Spleen (tissue), 7 donors: Measurements from ENCODE around the gene NDRG3.

Experiments used
- POLR2A ChIP-seq, 3 donors: fragments of 450-650 bp; IDR thresholded peaks; one replicate each; pipeline ENCODE4 v1.5.1; 2017; ENCODE audit warnings: antibody characterized with exemption in 3 of 3, mild to moderate bottlenecking in 1 of 3
- POLR2AphosphoS5 ChIP-seq, 3 donors: sonication (generic); formaldehyde crosslinking; IDR thresholded peaks; one replicate each; pipeline ENCODE4 v1.5.1; 2017; ENCODE audit warnings: antibody characterized with exemption in 3 of 3
- TF ChIP-seq, protein P1 (sequence below), 11 experiments: fragments of 200-600 bp in 7 of 11; fragments of 450-650 bp in 4 of 11; sonication (generic) in 4 of 11; IDR thresholded peaks in 8 of 11; conservative IDR thresholded peaks in 3 of 11; 1 replicate in 7 of 11; 2 replicates in 4 of 11; pipeline versions ENCODE4 v1.4.0 to v1.8.0; 2016 to 2021; ENCODE audit warnings: antibody characterized with exemption in 11 of 11, inconsistent platforms in 4 of 11, mild to moderate bottlenecking in 1 of 11
- donor health status: DM: no; HTN: no; CAD: no; lungs with moderate emphysema.
- donor health status: DM: no; HTN: no; CAD: no.
- donor health status: DM: no; HTN: no; CAD: no.

DNA sequence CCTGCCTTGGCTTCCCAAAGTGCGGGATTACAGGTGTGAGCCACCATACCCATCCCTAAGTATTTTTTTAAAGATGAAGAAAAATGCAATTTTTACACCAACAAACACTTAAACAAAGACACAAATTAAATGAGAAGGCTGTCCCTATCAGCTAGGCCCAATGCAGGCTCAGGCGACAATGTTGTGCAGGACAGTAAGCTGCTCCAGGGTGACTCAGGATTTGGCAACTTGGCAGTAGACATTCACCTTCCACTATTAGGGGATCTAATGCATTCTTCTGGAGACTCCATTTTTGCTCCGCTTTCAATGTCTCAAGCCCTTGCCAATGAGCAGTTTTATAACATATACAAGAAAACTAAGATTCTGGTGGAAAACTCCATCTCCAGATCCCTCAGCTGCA, 19.7 kb downstream of the NDRG3 start:
- TF ChIP-seq, protein P1, sequence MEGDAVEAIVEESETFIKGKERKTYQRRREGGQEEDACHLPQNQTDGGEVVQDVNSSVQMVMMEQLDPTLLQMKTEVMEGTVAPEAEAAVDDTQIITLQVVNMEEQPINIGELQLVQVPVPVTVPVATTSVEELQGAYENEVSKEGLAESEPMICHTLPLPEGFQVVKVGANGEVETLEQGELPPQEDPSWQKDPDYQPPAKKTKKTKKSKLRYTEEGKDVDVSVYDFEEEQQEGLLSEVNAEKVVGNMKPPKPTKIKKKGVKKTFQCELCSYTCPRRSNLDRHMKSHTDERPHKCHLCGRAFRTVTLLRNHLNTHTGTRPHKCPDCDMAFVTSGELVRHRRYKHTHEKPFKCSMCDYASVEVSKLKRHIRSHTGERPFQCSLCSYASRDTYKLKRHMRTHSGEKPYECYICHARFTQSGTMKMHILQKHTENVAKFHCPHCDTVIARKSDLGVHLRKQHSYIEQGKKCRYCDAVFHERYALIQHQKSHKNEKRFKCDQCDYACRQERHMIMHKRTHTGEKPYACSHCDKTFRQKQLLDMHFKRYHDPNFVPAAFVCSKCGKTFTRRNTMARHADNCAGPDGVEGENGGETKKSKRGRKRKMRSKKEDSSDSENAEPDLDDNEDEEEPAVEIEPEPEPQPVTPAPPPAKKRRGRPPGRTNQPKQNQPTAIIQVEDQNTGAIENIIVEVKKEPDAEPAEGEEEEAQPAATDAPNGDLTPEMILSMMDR (IDR thresholded peaks at IDR 0.05 in 8 of 11, conservative IDR thresholded peaks at IDR 0.05 in 3 of 11), result no peak
- TF ChIP-seq POLR2A (IDR thresholded peaks at IDR 0.05) (no peak), POLR2AphosphoS5 (IDR thresholded peaks at IDR 0.05) (no peak)
